ENCODE results near the gene LARP4B. TPM values are rescaled to one million over a fixed set of nuclear protein-coding genes. Genes with fewer than 3 reads are reported as not detected.

LARP4B gene
- total RNA-seq, 1 experiment from 2014 or later: 122 TPM

DNA sequence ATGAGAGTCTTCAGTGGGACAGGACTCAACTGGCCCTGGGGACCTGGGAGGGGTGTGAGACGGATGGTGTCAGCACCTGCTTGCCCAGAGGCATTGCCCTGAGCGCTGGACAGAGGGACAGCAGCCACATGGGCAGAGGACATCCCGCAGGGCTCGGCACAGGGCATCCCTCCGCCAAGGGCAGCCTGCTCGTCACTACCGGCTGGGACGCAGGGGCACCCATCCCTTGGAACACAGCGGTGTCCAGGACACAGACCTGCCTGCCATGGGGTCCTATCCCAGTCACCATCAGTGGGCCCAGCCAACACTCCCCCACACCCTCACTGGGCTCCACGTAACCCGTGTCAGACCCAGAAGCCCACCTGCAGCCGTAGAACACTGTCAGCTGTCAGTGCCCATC, 109.3 kb downstream of the LARP4B start:
- no peaks in the 10 kb centered on the region for H3K9me2 ChIP-seq (ENCODE audit: insufficient read depth)
- H4K20me1 ChIP-seq (ENCODE audit: insufficient read depth): no peaks in the 10 kb centered on the region
- TF ChIP-seq, protein P1, sequence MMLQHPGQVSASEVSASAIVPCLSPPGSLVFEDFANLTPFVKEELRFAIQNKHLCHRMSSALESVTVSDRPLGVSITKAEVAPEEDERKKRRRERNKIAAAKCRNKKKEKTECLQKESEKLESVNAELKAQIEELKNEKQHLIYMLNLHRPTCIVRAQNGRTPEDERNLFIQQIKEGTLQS (IDR thresholded peaks at IDR 0.05): no peak
- H3K4me3 ChIP-seq (replicated peaks in 1 of 2; ENCODE audit: low read depth in 1 of 2, low read length in 2 of 2): no peak overlapping the region
- no peak overlapping the region for H3K27ac ChIP-seq (ENCODE audit: low read depth, low read length)
- BruUV-seq (replicated peaks): no TSS peak
- DNase-seq (ENCODE audit: low read depth, low spot score): no peak
- intact Hi-C loops (cut with micrococcal nuclease): no loop called here
- H3K9me3 ChIP-seq (ENCODE audit: control insufficient read depth in 1 of 2, insufficient read depth in 1 of 2, low read depth in 1 of 2, low read length in 2 of 2): no peaks in the 10 kb centered on the region
- H3K36me3 ChIP-seq (ENCODE audit: control insufficient read depth in 1 of 2, insufficient read depth in 2 of 2, low read length in 2 of 2): peaks cover 40 to 53% of the 10 kb centered on the region in 2 experiments; a peak in 3 of 4 replicates
- H2AFZ ChIP-seq (ENCODE audit: low read depth, low read length, poor library complexity, severe bottlenecking): no peak overlapping the region
- peaks cover 16% of the 10 kb centered on the region; the same call in 1 of the 2 replicates for H3K79me2 ChIP-seq (ENCODE audit: insufficient read depth, low read length)
- ChIA-PET CTCF (no interaction called here), POLR2A (no interaction called here), RAD21 (ENCODE audit: low non-redundant PET in 1 of 2, low total read pairs in 2 of 2, uncharacterized antibody in 2 of 2, unreplicated experiment in 2 of 2) (no interaction called here)
- no peaks in the 10 kb centered on the region for H3K27me3 ChIP-seq (ENCODE audit: insufficient read depth, low read length)
- H3K4me2 ChIP-seq (ENCODE audit: low read length): no peak overlapping the region
- no peak overlapping the region for H3K9ac ChIP-seq (ENCODE audit: low read length)
- ATAC-seq: no peak
- H3K4me1 ChIP-seq (ENCODE audit: control insufficient read depth in 1 of 2, insufficient read depth in 2 of 2, low read length in 2 of 2): peaks cover 10 to 18% of the 10 kb centered on the region in 2 experiments; a peak in 3 of 4 replicates

DNA sequence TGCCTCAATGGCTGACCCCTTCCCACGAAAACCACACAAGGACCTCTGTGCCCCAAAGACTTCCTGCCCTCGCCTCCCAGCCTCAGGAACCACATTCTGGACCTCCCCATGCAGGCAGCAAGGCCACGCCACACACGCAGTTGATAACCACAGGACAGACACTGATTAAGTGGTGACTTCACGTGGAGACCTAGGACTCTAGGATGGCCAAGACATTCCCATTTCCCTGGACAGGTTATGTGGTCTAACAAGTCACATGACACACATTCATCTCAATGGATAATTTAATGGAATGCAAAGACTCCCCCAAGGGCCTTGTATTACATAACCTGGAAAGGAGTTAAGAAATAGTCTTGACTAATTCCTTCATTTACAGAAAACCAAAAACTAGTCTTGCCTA, 110.2 kb downstream of the LARP4B start:
- POLR2A ChIA-PET: no interaction called here
- TF ChIP-seq EGR1 (IDR thresholded peaks at IDR 0.05; ENCODE audit: low read depth): no peak
- TF ChIP-seq, protein P2, sequence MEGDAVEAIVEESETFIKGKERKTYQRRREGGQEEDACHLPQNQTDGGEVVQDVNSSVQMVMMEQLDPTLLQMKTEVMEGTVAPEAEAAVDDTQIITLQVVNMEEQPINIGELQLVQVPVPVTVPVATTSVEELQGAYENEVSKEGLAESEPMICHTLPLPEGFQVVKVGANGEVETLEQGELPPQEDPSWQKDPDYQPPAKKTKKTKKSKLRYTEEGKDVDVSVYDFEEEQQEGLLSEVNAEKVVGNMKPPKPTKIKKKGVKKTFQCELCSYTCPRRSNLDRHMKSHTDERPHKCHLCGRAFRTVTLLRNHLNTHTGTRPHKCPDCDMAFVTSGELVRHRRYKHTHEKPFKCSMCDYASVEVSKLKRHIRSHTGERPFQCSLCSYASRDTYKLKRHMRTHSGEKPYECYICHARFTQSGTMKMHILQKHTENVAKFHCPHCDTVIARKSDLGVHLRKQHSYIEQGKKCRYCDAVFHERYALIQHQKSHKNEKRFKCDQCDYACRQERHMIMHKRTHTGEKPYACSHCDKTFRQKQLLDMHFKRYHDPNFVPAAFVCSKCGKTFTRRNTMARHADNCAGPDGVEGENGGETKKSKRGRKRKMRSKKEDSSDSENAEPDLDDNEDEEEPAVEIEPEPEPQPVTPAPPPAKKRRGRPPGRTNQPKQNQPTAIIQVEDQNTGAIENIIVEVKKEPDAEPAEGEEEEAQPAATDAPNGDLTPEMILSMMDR (IDR thresholded peaks at IDR 0.05 in 2 of 3, conservative IDR thresholded peaks at IDR 0.05 in 1 of 3; ENCODE audit: borderline replicate concordance in 1 of 3, insufficient read depth in 1 of 3, low read depth in 2 of 3, low read length in 2 of 3): no peak
- TF ChIP-seq, protein P1 (IDR thresholded peaks at IDR 0.05): no peak
- peaks cover 10 to 18% of the 10 kb centered on the region in 2 experiments; a peak in 3 of 4 replicates for H3K4me1 ChIP-seq (ENCODE audit: control insufficient read depth in 1 of 2, insufficient read depth in 2 of 2, low read length in 2 of 2)
- DNase-seq (ENCODE audit: low read depth, low spot score): no peak
- no peak overlapping the region for H3K4me2 ChIP-seq (ENCODE audit: low read length)
- H4K20me1 ChIP-seq (ENCODE audit: insufficient read depth): no peaks in the 10 kb centered on the region
- H2AFZ ChIP-seq (ENCODE audit: low read depth, low read length, poor library complexity, severe bottlenecking): no peak overlapping the region
- no peaks in the 10 kb centered on the region for H3K27me3 ChIP-seq (ENCODE audit: insufficient read depth, low read length)
- RAD21 ChIA-PET (ENCODE audit: low non-redundant PET in 1 of 2, low total read pairs in 2 of 2, uncharacterized antibody in 2 of 2, unreplicated experiment in 2 of 2): no interaction called here
- no peaks in the 10 kb centered on the region for H3K9me3 ChIP-seq (ENCODE audit: control insufficient read depth in 1 of 2, insufficient read depth in 1 of 2, low read depth in 1 of 2, low read length in 2 of 2)
- H3K36me3 ChIP-seq (ENCODE audit: control insufficient read depth in 1 of 2, insufficient read depth in 2 of 2, low read length in 2 of 2): peaks cover 47 to 62% of the 10 kb centered on the region in 2 experiments; a peak in 3 of 4 replicates
- no peaks in the 10 kb centered on the region for H3K9me2 ChIP-seq (ENCODE audit: insufficient read depth)
- CTCF ChIA-PET: no interaction called here
- H3K9ac ChIP-seq (ENCODE audit: low read length): no peak overlapping the region
- ATAC-seq: no peak
- H3K4me3 ChIP-seq (replicated peaks in 1 of 2; ENCODE audit: low read depth in 1 of 2, low read length in 2 of 2): no peak overlapping the region
- intact Hi-C loops (cut with micrococcal nuclease): no loop called here
- H3K79me2 ChIP-seq (ENCODE audit: insufficient read depth, low read length): peaks cover 23% of the 10 kb centered on the region; the same call in 1 of the 2 replicates
- no TSS peak for BruUV-seq (replicated peaks)
- H3K27ac ChIP-seq (ENCODE audit: low read depth, low read length): no peak overlapping the region

Data from HCT116 (cell line).